NCI-H2227 (cell line): Measurements from ENCODE around the gene STPG1.

ENCODE experiments used
- DNase-seq: peaks from one replicate; lab custom pipeline; 2025; ENCODE audit not compliant: unreplicated experiment; lab: John Stamatoyannopoulos, UW

The STPG1 gene

DNA sequence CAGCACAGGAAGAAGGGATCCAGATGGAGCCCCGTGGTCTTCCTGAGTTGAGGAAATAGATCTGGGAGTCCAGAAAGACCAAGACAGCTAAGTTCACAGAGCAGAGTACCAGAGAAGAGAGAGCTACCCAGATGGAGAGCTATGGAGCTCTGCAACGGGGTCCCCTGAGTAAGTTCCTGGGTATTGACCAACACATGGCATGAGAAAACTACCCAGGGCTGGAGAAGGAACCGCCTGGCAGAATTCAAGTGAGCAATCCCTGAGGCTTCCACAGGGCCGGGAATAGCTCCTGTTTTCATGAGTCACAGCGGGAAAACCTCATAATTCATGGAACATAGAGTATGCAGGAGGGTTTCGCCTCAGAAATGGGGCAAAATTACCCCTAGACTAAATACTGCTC is 19.7 kb downstream of the STPG1 start:
- DNase-seq: no peak

DNA sequence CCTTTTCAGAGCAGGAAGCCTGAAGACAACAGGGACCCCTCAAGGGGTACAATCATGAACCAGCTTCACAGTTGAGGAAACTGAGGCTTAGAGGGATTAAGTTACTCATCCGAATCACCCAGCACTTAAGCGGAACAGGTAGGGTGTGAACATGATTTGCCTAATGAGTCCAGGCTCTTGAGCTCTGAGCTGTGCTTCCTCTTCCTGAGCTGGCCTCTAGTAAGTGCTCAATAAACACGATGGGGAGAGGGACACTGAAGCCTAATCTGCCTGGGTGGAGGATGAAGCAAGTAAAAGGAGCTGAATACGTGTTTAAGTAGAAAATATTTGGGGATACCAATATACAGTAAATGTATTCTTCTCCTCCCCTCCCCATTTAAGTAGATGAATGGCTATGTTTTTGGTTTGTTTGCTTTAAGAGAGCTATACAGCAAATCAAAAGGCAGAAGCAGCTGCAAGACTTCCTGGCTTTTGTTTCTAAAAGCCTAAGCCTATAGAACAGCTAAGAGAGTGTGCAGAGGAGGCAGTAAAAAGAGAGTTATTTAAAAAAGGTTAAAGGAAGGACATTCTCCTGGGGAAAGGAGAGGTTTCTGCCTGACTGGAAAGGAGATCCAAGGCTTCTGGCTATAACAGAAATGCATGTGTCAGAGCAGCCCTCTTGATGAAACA is 20.5 kb downstream of the STPG1 start:
- DNase-seq: no peak

DNA sequence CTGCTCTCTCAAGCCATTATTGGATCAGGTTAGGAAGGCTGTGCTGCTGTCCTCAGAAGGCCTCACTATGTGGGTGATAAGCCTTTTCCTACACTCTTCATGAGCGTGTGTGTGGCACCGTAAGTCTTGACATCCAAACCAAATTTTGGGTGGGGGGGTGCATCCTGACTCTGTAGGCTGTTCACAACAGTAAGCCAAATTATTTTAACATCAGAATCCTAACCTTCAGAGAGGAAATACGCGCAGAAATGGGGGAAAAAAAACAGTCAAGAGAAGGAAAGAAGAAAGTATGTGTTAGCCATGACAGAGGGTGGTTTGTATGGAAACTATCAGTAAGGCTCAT is 21.0 kb downstream of the STPG1 start:
- no peak for DNase-seq

DNA sequence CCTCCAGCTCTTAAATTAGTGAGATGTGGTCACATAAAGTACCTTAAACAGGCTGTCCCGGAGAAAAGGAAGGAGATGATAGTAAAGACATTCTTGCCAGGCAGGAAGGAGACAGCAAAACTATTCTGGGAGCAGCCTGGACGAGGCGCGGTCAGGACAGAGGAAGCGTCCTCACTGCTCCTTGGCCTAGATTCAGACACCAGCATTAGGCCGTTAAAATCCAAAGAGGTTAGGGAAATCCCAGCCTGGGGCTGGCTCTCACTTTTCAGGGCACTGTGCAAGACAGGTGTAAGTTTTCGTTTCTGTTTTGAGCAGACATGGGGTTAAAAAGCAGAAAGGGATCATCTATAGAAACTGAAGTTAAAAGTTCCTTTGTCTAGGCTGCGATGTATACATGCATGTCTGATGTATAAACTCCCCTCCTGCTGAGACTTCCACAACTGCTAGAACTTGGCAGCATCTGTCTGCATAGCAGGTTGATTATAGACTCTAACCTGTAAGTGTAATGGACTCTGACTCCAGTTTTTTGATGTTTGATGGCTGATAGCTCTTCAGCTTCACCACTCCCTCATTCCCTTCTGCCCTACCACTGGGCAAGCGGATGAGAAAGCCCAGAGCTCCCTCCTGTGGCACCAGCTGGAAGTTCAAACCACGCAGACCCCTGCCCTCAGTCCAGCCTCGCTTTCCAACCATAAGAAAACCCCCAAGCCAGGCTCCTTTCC is 21.5 kb downstream of the STPG1 start:
- DNase-seq: peak; percentile 82

DNA sequence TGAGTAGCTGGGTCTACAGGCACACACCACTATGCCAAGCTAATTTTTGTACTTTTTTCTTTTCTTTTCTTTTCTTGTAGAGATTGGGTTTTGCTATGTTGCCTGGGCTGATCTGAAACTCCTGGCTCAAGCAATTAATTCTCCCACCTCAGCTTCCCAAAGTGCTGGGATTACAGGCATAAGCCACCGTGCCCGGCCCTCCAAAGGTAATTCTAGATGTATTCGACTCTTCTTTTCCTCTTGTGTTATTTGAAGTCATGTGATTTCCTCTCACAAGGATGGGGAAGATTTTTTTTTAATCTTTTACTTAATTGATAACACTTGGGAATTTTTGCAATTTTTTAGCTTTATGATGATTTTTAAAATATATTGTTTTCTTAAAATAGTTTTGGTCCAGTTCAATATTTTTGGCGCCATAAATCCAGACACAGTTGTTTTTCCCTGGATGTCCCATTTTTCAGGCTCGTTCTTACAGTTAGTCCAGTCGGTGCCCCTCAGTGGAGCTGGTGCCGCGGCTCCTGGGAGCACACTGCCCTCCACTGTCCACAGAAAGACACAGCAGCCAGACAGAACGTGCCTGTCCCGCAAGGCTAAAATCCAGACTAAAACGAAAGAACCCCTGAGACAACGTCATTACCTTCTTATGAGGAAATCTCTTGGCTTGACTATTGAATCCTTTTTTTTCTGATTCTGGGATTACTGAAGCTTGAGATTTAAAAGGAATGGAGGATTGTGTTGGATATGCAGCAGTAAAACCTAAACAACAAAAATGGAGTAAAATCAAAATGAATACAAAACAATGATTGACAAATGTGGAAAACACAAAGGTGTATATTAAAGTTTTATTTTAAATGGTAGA is 22.4 kb downstream of the STPG1 start:
- peak; percentile 85 for DNase-seq

DNA sequence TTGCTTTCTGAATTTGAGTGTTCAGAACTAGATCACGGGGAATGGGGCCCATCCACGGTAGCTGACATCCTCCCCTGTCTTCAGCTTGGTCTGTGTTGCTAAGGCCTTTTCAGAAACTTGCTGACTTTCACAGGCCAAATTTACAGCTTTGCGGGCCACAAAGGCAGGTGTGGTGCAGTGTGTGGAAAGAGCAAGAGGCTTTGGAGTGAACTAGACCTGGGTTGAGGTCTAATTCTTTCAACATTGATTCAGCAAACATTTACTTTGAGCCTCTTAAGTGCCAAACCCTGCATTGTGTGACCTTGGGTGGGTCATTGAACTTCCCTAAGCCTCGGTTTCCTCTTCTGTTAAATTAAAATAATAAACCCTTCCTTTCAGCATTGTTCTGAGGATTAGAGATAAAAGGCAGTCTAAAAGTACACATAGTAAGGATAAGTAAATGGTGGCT is 24.3 kb downstream of the STPG1 start:
- DNase-seq: no peak

DNA sequence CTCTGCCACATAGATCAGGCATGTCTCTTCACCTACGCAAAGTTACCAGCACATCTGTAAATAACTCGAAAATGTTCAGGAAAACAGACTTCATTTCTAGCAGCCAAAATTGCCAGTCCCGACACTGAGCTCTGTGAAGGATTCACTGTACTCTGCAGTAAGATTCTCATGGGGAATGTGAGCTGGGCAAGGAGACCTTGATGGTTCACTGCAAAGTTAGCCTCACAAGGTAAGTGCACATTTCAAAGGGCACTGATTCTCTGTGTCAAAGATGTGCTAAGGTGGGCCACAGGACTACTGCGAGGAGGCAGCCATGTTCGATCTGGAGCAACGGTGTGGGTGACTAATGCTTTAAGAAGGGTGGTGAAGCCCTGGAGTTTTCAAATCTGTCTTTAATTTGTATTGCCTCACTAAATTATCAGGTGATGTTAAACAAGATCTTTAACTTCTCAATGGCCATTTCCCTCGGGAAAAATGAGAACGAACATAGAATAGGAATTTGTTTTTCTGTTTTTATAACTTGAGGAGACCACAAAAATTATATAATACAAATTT is 25.2 kb downstream of the STPG1 start:
- DNase-seq: no peak

DNA sequence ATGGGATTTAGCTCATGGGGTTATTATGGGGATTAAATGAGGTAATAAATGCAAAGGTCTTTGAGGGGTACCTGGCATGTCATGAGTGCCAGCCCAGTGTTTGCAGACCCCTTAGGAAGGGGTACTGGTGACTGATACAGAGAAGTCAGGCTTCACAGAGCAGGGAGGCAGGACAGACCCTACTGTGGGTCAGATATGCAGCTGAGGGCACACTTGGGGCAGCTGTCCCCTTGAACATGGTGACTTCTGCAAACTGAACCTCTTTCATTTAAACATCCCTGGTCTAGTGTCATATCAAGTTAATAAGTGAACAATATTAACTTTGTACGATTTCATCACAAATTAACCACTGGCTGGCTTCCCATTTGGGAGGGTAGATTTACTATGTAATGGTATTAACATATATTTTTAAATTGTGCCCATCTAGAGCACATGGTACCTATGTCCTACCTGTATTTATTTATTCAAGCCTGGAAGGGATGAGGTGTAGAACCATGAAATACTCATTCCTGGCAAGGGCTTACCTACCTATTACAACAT is 25.9 kb downstream of the STPG1 start:
- DNase-seq: no peak

DNA sequence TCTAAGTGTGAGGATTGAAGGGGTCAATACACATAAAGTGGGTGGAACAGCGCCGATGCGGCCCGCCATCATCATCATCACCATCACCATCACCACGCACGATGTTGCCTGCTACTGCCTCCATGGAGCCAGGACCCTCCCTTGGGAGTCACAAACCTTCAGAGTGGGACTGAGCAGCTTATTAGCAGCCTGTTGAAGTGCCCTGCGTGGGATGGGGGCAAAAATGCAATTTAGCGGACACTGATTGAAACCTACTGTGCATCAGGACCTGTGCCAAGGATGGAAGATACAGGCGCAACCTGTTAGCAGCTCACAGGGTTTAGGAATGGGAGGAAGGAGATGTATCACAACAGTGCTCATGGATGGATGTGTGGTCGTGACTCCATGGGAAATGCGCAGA is 26.7 kb downstream of the STPG1 start:
- no peak for DNase-seq

DNA sequence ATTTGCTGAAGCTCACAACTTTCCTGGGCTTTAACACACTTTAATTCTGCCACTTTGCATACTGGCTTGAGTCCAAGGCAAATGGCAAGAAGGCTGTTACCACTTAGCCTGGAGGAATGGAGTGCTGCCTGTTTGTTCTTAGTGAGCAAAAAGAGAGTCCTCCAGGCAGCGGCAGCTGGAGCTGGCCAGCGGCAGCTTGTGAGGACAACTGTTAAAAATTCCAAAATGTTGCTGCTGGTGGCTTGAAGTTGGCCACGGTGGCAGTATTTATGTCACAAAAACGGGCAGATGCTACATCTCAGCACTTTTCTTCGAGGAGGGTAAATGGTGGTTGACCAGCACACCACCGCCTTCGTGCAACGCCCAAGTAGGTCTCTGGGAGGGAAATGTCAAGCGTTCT is 27.3 kb downstream of the STPG1 start:
- DNase-seq: no peak

DNA sequence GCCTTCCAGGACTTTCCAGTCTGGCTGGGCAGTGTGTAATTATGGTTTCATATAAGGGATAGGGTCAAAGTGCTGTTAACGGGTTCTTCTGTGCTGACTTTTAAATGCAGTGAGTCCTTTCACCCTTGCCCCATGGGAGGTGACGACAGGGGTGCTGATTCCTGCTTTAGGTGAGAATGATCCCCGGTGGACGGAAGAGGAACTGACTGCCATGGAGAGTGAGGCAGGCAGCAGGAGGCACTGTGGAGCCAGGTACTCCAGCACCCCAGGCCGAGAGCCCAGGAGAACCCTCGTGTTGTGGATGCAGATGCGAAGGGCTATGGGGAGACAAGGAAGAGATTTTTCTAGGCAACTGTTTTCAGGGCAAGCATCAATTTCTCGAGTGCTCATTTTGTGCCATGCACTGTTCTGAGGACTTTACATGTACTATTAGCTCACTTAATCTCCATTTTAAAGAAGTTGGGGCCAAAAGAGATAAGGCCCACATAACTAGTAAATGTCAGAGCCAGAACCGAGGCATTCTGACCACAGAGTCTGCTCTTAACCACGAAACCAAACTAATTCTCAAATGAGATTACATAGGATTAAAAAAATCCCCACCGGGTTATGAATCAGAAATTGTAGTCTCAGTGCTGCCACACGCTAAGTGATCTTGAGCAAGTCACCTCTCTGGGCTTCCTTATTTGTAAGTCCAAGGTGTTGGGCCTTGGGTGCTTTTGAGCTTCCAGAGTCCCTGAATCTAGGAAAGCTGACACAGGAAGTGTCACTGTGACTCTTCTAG is 28.2 kb downstream of the STPG1 start:
- peak; percentile 9 for DNase-seq

DNA sequence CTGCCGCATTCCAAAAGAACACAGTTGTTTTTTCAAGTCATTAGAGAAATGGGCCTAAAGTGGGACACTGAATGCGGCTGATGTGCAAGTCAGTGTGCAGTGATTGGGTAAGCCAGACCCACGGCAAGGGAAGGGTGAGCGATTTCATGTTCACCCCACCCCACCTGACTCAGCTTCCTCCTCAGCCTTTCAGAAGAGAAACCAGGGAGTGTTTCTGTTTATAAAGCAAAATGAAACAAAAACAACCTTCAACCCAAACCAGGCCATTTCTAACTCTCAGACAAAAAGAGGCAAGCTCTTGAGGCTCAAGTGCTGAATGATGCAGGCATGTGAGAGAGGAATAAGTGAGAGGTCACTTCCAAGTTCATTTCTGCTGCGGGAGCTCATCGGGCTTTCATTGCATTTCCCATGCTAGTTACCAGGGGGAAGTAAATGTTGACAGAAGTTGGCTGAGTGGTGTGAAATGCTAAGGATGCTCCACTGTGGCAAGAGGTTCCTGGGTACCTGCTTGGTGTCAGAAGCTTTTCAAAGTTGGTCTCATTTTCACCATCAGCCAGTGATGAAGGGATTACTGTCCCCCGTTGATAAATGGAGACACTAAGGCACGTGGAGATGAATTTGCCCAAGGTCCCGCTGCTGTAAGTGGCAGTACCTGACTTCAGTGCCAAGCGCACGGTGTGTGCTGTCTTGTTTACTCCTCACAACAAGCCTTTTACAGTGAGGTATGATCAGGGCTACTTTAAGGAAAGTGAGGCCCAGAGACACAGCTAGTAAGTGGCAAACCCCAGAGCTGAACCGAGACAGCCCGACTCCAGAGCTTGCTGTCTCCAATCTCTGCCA is 29.1 kb downstream of the STPG1 start:
- peak; percentile 10 for DNase-seq

DNA sequence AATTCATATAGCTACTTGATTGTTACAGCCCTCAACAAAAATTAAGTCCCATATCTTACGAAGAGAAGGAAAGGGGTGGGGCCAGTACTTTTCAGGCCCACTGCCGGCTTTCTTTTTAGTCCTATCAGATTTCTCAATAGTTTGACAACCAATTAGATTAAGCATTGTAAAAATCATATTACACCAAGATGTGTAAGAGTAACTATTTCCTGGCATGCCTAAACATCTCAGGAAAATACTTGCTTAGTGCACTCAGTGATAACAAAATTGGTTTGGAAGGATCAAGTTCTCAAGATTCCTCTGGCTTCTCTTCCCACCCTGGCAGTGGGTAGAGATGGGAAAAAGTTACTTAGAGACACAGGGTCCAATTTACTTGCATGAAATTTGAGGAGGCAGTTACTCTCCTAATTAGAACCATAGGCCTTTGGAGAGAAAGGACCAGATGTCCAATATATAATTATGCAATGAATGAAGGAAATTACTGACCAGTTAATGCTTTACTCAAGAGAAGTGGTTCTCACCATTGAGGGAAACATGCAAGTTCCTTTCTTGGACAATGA is 30.1 kb downstream of the STPG1 start:
- no peak for DNase-seq

DNA sequence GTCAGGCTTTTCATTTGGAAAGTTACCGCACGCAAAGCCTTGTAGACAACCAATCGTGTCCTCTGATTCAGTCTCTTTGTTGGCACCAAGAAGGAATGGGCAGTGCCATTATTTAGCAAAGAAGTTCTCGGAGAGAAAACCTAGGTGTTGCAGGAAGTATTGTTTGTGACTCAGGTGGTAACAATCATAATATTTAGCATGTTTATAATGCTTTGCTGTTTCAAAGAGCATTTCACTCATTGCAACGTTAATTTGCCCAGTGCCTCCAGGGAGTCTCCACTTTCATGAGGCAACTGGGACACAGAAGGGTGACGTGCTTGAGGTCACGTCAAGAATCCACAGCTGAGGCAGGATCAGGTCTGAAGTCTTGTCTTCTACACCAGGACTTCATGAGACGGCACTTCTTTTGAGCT is 31.4 kb downstream of the STPG1 start:
- DNase-seq: no peak

DNA sequence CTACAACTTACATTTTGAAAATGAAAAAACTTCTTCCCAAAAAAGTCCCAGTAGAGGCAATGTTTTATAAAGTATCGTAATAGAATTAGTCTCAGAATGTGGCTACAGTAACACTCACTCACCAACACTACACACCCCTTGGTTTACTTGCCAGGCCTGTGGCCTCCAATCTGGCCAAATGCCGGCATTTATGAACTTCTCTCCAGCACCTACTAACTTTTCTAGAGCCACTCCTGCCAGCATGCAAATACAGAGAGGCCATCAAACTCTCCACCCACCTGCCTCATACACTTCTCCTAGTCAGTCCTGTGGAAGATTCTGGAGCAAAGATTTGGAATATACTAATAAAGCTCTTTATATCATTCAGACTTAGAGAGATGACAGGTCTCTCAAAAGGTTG is 32.3 kb downstream of the STPG1 start:
- no peak for DNase-seq

DNA sequence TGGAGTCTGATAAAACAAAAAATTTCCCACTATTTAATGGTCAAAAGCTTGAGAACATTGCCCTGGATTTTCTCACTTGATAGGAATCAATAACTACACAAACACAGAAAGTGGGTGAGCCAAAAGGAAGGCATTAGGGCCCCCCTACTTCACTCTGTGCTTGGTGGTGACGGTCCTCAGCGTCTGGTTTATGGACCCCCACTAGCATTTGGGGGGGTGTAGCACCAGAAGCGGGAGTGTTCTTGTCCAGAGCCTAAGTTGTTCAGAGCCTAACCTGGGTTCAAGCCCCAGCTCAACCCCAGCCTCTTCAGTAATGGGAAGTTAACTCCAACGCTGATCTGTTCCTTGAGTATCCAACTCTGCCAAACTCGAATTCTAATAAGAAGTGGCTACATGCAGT is 33.1 kb downstream of the STPG1 start:
- no peak for DNase-seq

DNA sequence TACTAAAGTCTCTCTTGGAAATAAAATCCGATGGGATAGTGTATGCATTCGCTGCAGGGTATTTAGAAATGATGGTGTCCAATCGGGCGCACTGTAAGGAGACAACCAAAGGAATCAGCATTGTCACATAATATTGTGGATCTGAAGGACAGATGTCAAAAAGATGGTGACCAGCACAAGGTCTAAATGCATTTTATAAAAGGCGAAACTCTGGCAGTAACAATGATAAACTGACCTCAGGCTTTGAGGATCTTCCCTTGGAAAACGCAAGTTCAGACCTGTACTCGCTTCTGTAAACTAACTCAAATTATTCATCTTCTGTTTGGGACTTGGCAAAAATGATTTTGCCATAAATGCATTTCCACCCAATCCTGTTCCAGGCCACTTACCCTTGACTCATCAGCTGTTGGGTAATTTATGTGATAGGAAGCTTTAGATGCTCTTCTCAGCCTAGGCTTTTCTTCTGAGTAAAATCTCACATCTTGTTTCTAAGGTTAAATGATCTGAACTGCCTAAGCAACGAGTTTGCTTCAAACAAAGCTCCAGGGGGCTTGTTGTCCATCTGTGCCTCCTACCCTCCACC is 33.8 kb downstream of the STPG1 start:
- peak; percentile 28 for DNase-seq

DNA sequence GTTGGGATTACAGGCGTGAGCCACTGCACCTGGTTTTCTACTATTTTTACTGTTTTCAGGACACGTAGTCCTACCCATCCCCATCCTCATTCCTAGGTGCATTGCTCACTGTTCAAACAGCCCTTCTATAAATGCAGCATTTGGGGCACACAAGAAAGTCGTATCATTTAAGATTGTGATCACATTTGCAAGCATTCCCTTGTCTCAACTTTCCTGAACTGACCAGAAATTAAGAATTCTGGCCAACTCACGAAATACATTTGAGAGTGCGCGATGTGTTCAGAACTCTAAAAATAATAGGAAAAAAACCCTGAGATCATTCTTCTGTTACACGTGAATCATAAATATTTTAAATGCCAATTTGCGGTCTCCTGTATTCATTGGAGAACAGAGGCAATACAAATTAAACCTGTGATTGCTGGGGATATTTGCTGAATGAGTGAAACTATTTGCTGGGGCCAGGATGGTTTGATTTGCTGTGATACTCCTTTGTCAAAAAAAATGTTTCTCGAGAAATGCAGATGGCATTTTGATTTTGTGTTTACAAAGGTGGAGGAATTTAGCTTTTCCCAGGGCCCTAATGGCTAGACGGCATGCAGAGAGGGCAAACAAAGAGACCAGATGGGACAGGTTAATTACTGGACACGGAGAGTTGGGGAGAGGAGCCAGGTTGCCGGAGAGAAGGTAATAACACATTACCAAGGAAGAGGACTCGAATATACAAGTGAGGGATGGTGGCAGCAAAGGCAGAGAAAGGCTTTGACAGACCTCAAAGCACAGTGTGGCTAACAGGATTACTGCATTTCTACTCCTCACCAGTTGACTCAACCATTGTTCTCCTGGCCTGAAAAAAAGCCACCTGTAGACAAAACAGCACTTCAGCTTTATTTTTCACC is 38.4 kb downstream of the STPG1 start:
- DNase-seq: peak; percentile 71
